Pons (tissue), 1 donor: ENCODE results near the gene HOXC9.

Experiments
- DNase-seq: peaks from one replicate; pipeline ENCODE4 v3.0.0-alpha.2; 2016; ENCODE audit warnings: low spot score

The HOXC9 gene

GRCh38 chr12:54015018-54015931 lies 15.3 kb downstream of the HOXC9 start:
- no peak for DNase-seq

- no peak for DNase-seq
These were observed 16.1 kb downstream of the HOXC9 start for GRCh38 chr12:54016051-54016450.

GRCh38 chr12:54016478-54016964 lies 16.6 kb downstream of the HOXC9 start:
- no peak for DNase-seq

DNA sequence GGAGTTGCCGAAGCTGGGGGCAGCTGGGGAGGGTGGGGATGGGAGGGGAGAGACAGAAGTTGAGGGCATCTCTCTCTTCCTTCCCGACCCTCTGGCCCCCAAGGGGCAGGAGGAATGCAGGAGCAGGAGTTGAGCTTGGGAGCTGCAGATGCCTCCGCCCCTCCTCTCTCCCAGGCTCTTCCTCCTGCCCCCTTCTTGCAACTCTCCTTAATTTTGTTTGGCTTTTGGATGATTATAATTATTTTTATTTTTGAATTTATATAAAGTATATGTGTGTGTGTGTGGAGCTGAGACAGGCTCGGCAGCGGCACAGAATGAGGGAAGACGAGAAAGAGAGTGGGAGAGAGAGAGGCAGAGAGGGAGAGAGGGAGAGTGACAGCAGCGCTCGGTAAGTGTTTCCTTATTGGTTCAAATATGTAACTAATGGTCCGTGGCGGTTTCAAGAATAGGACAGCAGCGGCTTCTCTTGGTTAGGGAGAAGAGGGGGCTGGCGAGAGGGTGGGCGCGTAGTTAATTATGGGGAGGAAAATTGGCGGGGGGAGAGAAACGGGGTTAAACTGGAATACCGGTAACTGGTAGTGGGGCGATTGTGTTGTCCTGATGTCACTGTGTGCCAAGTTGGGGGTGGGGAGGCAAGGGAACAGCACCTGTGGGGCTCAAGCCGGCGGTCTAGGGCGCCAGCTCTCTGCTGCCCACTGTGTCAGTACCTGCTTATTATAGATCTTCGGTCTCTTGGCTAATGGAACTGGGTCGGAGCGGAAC lies 17.2 kb downstream of the HOXC9 start:
- DNase-seq: no peak

GRCh38 chr12:54017878-54018467 lies 18.0 kb downstream of the HOXC9 start:
- DNase-seq: peak; percentile 42

- DNase-seq: no peak
These were observed 18.6 kb downstream of the HOXC9 start for GRCh38 chr12:54018468-54018984.

- DNase-seq: no peak
These were observed 19.3 kb downstream of the HOXC9 start for GRCh38 chr12:54019091-54019811.

GRCh38 chr12:54019924-54020590 lies 20.1 kb downstream of the HOXC9 start:
- DNase-seq: no peak

DNA sequence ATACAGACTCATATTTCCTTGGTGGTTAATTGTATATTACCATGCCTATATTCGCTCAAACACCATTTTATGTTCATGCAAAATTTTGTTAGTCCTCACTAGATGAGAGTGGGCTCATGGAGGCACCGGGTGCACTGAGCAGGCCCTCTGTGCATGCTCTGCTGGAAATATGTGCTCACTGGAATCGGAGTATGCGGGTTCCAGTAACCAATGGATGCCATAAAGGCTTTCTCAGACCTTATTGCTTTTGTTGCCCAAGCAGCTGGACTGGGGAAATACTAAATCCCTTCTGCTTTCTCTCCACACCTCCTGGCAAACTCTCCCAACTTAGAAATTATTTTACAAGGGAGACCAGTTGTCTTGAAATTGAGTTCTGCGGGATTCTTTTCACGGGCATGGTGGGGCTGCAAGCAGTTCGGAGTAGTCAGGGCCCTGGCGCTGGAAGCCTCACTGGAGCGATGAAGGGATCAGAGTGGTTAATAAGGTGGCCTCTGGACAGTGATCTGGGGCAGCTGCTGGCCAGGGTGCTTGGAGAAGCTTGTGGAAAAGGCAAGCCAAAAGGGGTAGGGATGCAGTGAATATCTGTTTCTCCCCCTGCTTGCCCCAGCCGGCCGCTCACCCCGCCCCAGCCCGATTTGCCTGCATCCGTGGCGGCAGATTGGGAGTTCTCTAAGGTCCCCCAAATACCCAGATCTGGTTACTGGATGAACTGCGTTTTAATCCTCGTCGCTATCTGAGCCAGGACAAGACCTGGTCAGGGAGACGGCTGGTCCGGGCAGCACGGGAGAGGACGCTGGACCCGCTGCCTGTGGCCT lies 20.8 kb downstream of the HOXC9 start:
- DNase-seq: no peak

GRCh38 chr12:54021432-54022013 lies 21.6 kb downstream of the HOXC9 start:
- no peak for DNase-seq

- DNase-seq: no peak
These were observed 23.3 kb downstream of the HOXC9 start for GRCh38 chr12:54022960-54023884.

- DNase-seq: no peak
These were observed 24.2 kb downstream of the HOXC9 start for GRCh38 chr12:54024127-54024526.

- no peak for DNase-seq
These were observed 24.8 kb downstream of the HOXC9 start for GRCh38 chr12:54024581-54025305.

GRCh38 chr12:54025499-54026405 lies 25.8 kb downstream of the HOXC9 start:
- DNase-seq: no peak

- no peak for DNase-seq
These were observed 26.9 kb downstream of the HOXC9 start for GRCh38 chr12:54026640-54027441.

DNA sequence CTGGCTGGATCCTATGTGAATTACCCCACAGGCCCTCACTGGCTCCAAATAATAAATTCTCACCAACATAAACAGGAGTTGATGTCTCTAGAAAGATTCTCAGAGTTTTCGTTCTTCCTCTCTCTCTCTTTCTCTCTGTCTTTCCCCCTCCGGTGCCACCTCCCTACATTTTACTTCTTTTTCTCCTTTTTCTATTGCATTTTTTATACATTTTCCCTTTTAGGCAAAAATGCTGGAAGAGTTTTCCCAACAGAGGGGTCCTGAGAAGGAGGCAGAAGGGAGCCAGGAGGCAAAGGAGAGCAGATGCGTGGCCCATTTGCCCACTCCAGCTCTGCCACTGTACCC lies 27.5 kb downstream of the HOXC9 start:
- no peak for DNase-seq
